Activated naive CD8-positive, alpha-beta T cell treated with anti-CD3 and anti-CD28 coated beads, Interleukin-2, amount 50 U/mL, for 24 hours (primary cell): ENCODE data around the gene MCF2L.

ENCODE experiments used
- ATAC-seq: fragments of 150-1000 bp; cut with Tn5 transposase; one replicate; pipeline ENCODE4 v1.10.0; 2021
- DNase-seq: peaks from one replicate; pipeline ENCODE4 v3.0.0; 2021
- H3K27ac Mint-ChIP-seq: one replicate; pipeline ENCODE4 v1.8.0; 2021; ENCODE audit warnings: mild to moderate bottlenecking, mixed read lengths
- H3K27me3 Mint-ChIP-seq: one replicate; pipeline ENCODE4 v1.8.0; 2021; ENCODE audit warnings: mixed read lengths
- H3K36me3 Mint-ChIP-seq: one replicate; pipeline ENCODE4 v1.8.0; 2021; ENCODE audit warnings: low read depth, mixed read lengths
- H3K4me1 Mint-ChIP-seq: one replicate; pipeline ENCODE4 v1.8.0; 2021; ENCODE audit warnings: mixed read lengths
- H3K4me3 Mint-ChIP-seq: one replicate; pipeline ENCODE4 v1.8.0; 2021; ENCODE audit warnings: mild to moderate bottlenecking, moderate library complexity, mixed read lengths
- H3K9me3 Mint-ChIP-seq: one replicate; pipeline ENCODE4 v1.8.0; 2021; ENCODE audit warnings: mixed read lengths

Gene MCF2L

GRCh38 chr13:112968910-112969691, at the start of gene MCF2L:
Gene MCF2L (plus strand): TSS chr13:112969214. CDS start chr13:112969380, 166 bp downstream.
- peaks cover 1% of the 10 kb centered on the region for H3K36me3 Mint-ChIP-seq
- DNase-seq (peak; percentile 65), ATAC-seq (peak; percentile 72)
- H3K4me1 Mint-ChIP-seq: peaks cover 18% of the 10 kb centered on the region
- H3K9me3 Mint-ChIP-seq: no peaks in the 10 kb centered on the region
- H3K4me3 Mint-ChIP-seq: peak within 1 kb of the TSS; percentile 87
- H3K27me3 Mint-ChIP-seq: peaks cover 5% of the 10 kb centered on the region
- peak within 1 kb of the TSS; percentile 84 for H3K27ac Mint-ChIP-seq

- Mint-ChIP-seq H3K4me3 (no peak overlapping the region), H3K9me3 (no peaks in the 10 kb centered on the region), H3K4me1 (no peaks in the 10 kb centered on the region), H3K27me3 (peaks cover 23% of the 10 kb centered on the region), H3K27ac (no peak overlapping the region), H3K36me3 (no peaks in the 10 kb centered on the region)
- no peak for DNase-seq
- no peak for ATAC-seq
Measured at GRCh38 chr13:112923962-112924361, 45.1 kb upstream of the MCF2L start.

GRCh38 chr13:112924365-112924764, 44.6 kb upstream of the MCF2L start:
- no peak overlapping the region for H3K27ac Mint-ChIP-seq
- no peaks in the 10 kb centered on the region for H3K9me3 Mint-ChIP-seq
- no peaks in the 10 kb centered on the region for H3K36me3 Mint-ChIP-seq
- DNase-seq (no peak), ATAC-seq (no peak)
- H3K4me3 Mint-ChIP-seq: no peak overlapping the region
- H3K4me1 Mint-ChIP-seq: peaks cover under 1% of the 10 kb centered on the region
- H3K27me3 Mint-ChIP-seq: peaks cover 27% of the 10 kb centered on the region

- ATAC-seq (no peak), DNase-seq (no peak)
- Mint-ChIP-seq H3K4me1 (peaks cover 3% of the 10 kb centered on the region), H3K27ac (no peak overlapping the region), H3K27me3 (peaks cover 35% of the 10 kb centered on the region), H3K36me3 (no peaks in the 10 kb centered on the region), H3K4me3 (no peak overlapping the region), H3K9me3 (no peaks in the 10 kb centered on the region)
Measured at GRCh38 chr13:112926003-112926402, 43.0 kb upstream of the MCF2L start.

- H3K9me3 Mint-ChIP-seq: no peaks in the 10 kb centered on the region
- no peak overlapping the region for H3K27ac Mint-ChIP-seq
- ATAC-seq (no peak), DNase-seq (no peak)
- H3K27me3 Mint-ChIP-seq: peaks cover 37% of the 10 kb centered on the region
- peaks cover 3% of the 10 kb centered on the region for H3K4me1 Mint-ChIP-seq
- H3K4me3 Mint-ChIP-seq: no peak overlapping the region
- H3K36me3 Mint-ChIP-seq: no peaks in the 10 kb centered on the region
Measured at GRCh38 chr13:112926993-112927392, 42.0 kb upstream of the MCF2L start.

GRCh38 chr13:112928020-112928971, 40.7 kb upstream of the MCF2L start:
- Mint-ChIP-seq H3K27me3 (peaks cover 38% of the 10 kb centered on the region), H3K36me3 (no peaks in the 10 kb centered on the region), H3K27ac (no peak overlapping the region), H3K4me3 (no peak overlapping the region), H3K9me3 (no peaks in the 10 kb centered on the region), H3K4me1 (peaks cover 3% of the 10 kb centered on the region)
- ATAC-seq: no peak
- DNase-seq: no peak

- Mint-ChIP-seq H3K36me3 (no peaks in the 10 kb centered on the region), H3K4me3 (no peak overlapping the region), H3K27me3 (peaks cover 37% of the 10 kb centered on the region), H3K4me1 (peaks cover 3% of the 10 kb centered on the region), H3K27ac (no peak overlapping the region), H3K9me3 (no peaks in the 10 kb centered on the region)
- DNase-seq (no peak), ATAC-seq (no peak)
Measured at GRCh38 chr13:112928972-112929782, 39.8 kb upstream of the MCF2L start.

- Mint-ChIP-seq H3K4me3 (no peak overlapping the region), H3K27me3 (peaks cover 37% of the 10 kb centered on the region), H3K27ac (no peak overlapping the region), H3K4me1 (peaks cover 3% of the 10 kb centered on the region), H3K36me3 (no peaks in the 10 kb centered on the region), H3K9me3 (no peaks in the 10 kb centered on the region)
- DNase-seq (no peak), ATAC-seq (no peak)
Measured at GRCh38 chr13:112929783-112930055, 39.3 kb upstream of the MCF2L start.

- Mint-ChIP-seq H3K4me1 (peaks cover 3% of the 10 kb centered on the region), H3K36me3 (no peaks in the 10 kb centered on the region), H3K27ac (no peak overlapping the region), H3K4me3 (no peak overlapping the region), H3K27me3 (peaks cover 37% of the 10 kb centered on the region), H3K9me3 (no peaks in the 10 kb centered on the region)
- no peak for ATAC-seq
- DNase-seq: no peak
Measured at GRCh38 chr13:112930192-112930591, 38.8 kb upstream of the MCF2L start.

GRCh38 chr13:112931028-112931934, 37.7 kb upstream of the MCF2L start:
- H3K27ac Mint-ChIP-seq: no peak overlapping the region
- H3K27me3 Mint-ChIP-seq: peaks cover 39% of the 10 kb centered on the region
- no peaks in the 10 kb centered on the region for H3K9me3 Mint-ChIP-seq
- DNase-seq (no peak), ATAC-seq (no peak)
- H3K4me1 Mint-ChIP-seq: peaks cover 3% of the 10 kb centered on the region
- H3K36me3 Mint-ChIP-seq: no peaks in the 10 kb centered on the region
- H3K4me3 Mint-ChIP-seq: no peak overlapping the region

GRCh38 chr13:112932971-112933370, 36.0 kb upstream of the MCF2L start:
- Mint-ChIP-seq H3K36me3 (no peaks in the 10 kb centered on the region), H3K9me3 (no peaks in the 10 kb centered on the region)
- no peak for DNase-seq

GRCh38 chr13:112933649-112934048, 35.4 kb upstream of the MCF2L start:
- H3K4me3 Mint-ChIP-seq: no peak overlapping the region

More at GRCh38 chr13:112932971-112933370, 36.0 kb upstream of the MCF2L start:
- H3K27me3 Mint-ChIP-seq: peaks cover 39% of the 10 kb centered on the region
- ATAC-seq: no peak
- H3K4me1 Mint-ChIP-seq: peaks cover 3% of the 10 kb centered on the region
- H3K4me3 Mint-ChIP-seq: no peak overlapping the region
- no peak overlapping the region for H3K27ac Mint-ChIP-seq

GRCh38 chr13:112934078-112934477, 34.9 kb upstream of the MCF2L start:
- no peaks in the 10 kb centered on the region for H3K36me3 Mint-ChIP-seq
- H3K4me3 Mint-ChIP-seq: no peak overlapping the region
- DNase-seq: no peak
- peaks cover 31% of the 10 kb centered on the region for H3K27me3 Mint-ChIP-seq
- H3K27ac Mint-ChIP-seq: no peak overlapping the region
- H3K9me3 Mint-ChIP-seq: no peaks in the 10 kb centered on the region
- no peak for ATAC-seq
- peaks cover 3% of the 10 kb centered on the region for H3K4me1 Mint-ChIP-seq

More at GRCh38 chr13:112933649-112934048, 35.4 kb upstream of the MCF2L start:
- Mint-ChIP-seq H3K9me3 (no peaks in the 10 kb centered on the region), H3K36me3 (no peaks in the 10 kb centered on the region), H3K27ac (no peak overlapping the region), H3K4me1 (peaks cover 3% of the 10 kb centered on the region), H3K27me3 (peaks cover 34% of the 10 kb centered on the region)
- ATAC-seq (no peak), DNase-seq (no peak)
